Measurements from ENCODE around the gene SPATA20.

SPATA20 gene

DNA sequence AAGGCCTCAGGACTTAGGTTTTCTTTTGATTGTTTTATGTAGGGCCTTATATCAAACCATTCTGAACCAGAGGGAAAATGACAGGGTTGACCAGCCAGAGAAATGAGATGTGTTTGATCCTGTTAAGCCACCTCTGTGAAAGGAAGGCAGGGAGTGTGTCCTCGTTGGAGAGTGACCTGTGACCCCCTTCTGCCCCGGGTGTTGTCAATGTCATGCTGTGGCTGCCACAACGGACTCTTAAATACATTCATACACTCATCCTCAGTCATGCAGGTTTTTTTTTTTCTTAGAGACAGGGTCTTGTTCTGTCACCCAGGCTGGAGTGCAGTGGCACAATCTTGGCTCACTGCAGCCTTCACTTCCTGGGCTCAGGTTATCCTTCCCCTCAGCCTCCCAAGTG is 32.6 kb upstream of the SPATA20 start:
- TF ChIP-seq, protein P1, sequence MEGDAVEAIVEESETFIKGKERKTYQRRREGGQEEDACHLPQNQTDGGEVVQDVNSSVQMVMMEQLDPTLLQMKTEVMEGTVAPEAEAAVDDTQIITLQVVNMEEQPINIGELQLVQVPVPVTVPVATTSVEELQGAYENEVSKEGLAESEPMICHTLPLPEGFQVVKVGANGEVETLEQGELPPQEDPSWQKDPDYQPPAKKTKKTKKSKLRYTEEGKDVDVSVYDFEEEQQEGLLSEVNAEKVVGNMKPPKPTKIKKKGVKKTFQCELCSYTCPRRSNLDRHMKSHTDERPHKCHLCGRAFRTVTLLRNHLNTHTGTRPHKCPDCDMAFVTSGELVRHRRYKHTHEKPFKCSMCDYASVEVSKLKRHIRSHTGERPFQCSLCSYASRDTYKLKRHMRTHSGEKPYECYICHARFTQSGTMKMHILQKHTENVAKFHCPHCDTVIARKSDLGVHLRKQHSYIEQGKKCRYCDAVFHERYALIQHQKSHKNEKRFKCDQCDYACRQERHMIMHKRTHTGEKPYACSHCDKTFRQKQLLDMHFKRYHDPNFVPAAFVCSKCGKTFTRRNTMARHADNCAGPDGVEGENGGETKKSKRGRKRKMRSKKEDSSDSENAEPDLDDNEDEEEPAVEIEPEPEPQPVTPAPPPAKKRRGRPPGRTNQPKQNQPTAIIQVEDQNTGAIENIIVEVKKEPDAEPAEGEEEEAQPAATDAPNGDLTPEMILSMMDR (IDR thresholded peaks at IDR 0.05; ENCODE audit: control insufficient read depth, insufficient read depth, low read depth, low read length, missing control alignments), result no peak
- no peak overlapping the region for H3K4me3 ChIP-seq (ENCODE audit: control insufficient read depth, low read depth, low read length)
- DNase-seq (ENCODE audit: low read depth), result no peak

DNA sequence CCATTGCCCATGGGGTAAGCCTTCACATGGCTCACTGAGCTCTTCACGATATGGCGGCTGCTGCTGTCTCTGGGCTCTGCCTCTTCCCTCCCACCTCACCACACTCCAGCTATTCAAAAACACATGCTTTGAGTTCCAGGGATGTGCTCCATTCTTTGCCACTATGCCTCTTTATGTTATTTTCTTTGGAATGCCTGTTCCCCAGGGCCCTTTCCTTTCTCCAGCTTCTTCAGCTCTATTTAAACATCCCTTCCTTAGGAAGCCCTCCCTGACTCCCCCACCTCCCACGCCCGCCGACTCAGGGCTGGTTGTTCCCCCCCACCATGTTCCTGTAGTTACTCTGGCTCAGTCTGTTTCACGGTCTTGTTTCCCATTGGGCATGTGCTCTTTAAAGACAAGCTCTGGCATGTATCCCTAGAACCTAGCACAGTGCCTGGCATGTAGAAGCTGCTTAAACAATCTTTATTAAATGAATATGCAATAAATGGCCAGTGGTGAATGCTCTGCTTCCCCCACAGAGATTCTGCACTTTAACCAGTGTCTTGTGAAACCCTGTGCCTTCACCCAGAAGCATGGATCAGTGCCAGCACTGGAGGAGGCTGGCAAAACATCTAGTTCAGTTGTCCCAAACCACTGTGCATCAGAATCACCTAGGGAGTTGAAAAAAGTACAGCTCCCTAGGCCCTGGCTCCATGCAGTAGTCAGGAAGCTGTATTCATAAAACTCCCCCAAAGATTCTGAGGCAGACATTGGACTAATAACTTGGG is 31.9 kb upstream of the SPATA20 start:
- DNase-seq (ENCODE audit: low read depth), result no peak
- TF ChIP-seq, protein P1 (IDR thresholded peaks at IDR 0.05; ENCODE audit: control insufficient read depth, insufficient read depth, low read depth, low read length, missing control alignments), result no peak
- no peak overlapping the region for H3K4me3 ChIP-seq (ENCODE audit: control insufficient read depth, low read depth, low read length)

DNA sequence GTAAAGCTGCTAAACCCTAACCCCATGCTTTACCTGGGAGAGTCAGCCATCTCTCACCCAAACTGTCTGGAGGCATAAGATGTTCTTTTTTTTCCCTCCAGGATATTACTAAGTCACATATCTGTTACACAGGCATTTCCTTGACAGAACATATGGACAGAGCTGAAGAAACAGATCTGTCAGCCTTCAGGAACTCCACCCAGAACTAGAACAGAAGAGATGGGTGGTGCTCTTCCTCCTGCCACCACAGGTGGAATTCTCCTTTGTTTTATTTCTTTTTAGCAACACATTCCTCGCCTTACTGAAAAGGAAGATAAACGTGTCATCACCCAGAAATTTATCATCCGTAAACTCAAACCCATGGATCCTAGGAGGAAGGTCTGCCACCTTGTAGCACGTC is 30.0 kb upstream of the SPATA20 start:
- TF ChIP-seq, protein P1 (IDR thresholded peaks at IDR 0.05; ENCODE audit: control insufficient read depth, insufficient read depth, low read depth, low read length, missing control alignments), result no peak
- DNase-seq (ENCODE audit: low read depth), result no peak

DNA sequence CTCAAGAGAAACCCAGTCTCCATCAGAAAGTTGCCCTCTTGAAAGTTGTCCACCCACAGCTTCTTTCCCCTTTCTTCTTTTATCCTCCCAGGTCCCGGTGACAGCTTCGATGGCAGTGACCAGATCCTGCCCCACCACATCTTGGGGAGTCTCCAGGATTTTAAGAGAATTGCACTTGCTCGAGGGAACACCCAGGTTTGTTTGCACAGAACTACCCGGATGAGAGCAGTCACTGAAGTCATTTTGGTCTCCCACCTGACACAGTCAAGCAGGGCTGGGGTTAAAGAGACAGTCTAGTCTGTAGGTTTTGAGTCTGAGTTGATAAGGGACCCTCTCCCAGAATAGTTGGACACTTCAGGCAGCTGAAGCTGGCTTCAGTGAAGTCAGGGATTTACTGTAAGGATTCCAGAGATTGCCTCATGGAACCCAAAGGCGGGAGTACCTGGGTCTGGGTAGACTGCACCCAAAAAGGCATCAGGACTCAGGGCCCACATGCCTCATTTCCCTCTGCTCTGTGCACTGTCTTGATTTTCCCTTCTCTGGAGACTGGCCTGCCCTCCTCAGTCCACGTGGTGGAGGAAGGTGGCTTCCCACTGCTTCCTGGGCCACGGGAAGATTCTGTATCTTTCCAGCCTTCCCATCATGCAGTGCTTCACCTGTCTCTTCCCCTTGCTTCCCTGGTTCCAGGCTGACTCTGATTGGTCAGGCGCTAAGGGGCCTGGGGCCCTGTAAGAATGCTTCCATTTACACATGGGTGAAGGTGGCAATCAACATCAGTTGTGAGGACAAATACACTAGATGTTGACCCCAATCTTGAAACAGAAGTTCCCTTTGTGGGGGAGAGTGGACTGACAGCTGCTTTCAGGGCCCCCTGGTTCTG is 29.2 kb upstream of the SPATA20 start:
- TF ChIP-seq, protein P1 (IDR thresholded peaks at IDR 0.05; ENCODE audit: control insufficient read depth, insufficient read depth, low read depth, low read length, missing control alignments), result no peak
- no peak overlapping the region for H3K4me3 ChIP-seq (ENCODE audit: control insufficient read depth, low read depth, low read length)
- no peak for DNase-seq (ENCODE audit: low read depth)

More for the DNA sequence above, 30.0 kb upstream of the SPATA20 start:
- no peak overlapping the region for H3K4me3 ChIP-seq (ENCODE audit: control insufficient read depth, low read depth, low read length)

DNA sequence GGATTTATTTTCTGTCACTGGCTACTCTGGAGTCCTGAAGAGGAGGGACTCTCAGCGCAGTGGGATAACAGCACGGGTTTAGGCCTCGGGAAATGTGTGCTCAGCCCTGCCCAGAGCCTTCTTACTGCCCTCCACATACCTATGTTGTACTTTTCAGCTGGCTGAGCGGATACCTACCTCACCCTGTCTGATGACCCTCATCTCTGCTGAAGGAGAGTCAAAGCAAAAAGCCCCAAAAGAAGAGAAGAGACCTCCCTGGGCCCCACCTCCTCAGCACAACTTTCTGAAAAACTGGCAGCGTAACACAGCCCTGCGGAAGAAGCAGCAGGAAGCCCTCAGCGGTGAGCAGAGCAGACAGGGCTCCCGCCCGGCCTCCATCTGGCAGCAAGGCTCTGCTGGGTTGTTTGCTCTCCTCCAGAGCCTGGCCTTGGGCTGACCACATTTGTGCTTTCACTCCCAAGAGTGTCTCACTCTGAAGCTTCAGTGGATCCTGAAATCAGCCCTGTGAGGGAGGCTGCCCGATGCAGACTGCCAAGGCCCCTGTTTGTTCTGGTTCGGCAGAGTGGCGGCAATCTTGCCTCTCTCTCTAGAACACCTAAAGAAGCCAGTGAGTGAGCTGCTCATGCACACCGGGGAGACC is 28.5 kb upstream of the SPATA20 start:
- TF ChIP-seq, protein P1 (IDR thresholded peaks at IDR 0.05; ENCODE audit: control insufficient read depth, insufficient read depth, low read depth, low read length, missing control alignments), result no peak
- no peak overlapping the region for H3K4me3 ChIP-seq (ENCODE audit: control insufficient read depth, low read depth, low read length)
- DNase-seq (ENCODE audit: low read depth), result no peak

DNA sequence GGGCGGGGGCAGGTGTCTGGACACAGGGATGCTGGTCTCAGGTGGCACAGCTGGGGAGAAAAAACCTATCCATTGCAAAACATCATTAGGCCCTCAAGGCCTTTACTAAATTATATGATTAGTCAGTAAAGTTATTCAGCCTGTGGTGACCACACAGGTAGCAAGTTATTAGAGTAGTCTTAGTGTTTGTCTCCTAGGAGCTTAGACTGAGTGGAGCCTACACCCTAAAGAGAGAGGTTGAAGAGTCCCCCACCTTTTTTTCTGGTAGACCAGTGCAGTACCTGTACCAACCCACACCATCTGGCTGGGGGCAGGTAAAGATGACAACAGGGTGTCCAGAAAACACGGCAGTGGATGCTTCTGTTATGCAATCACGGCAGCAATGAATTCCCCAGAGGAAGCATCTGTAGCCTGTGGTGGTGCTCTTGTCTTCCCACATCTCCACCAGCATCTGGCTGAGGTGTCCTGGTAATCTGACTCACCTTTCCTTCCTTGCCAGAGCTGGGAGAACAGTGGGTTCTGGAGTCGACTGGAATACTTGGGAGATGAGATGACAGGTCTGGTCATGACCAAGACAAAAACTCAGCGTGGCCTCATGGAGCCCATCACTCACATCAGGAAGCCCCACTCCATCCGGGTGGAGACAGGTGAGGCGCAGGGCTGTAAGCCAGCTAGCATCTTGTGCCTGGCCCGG is 27.7 kb upstream of the SPATA20 start:
- no peak overlapping the region for H3K4me3 ChIP-seq (ENCODE audit: control insufficient read depth, low read depth, low read length)
- TF ChIP-seq, protein P1 (IDR thresholded peaks at IDR 0.05; ENCODE audit: control insufficient read depth, insufficient read depth, low read depth, low read length, missing control alignments), result no peak
- no peak for DNase-seq (ENCODE audit: low read depth)
